ENCODE data around the gene YBX1. TPM values are rescaled to one million over a fixed set of nuclear protein-coding genes. Genes with fewer than 3 reads are reported as not detected.

YBX1 gene
- total and polyA plus RNA-seq, 2 of the 13 experiments (the other 11 are each of a cell fraction or from before 2014, with no cell fraction given): 339 to 628 TPM

- TF ChIP-seq DMTF1 (CRISPR knock-in tag; IDR thresholded peaks at IDR 0.05) (no peak), RFXAP (CRISPR knock-in tag; IDR thresholded peaks at IDR 0.05; ENCODE audit: borderline replicate concordance) (no peak), POGK (CRISPR knock-in tag; conservative IDR thresholded peaks at IDR 0.05) (peak; percentile 55; the same call in 1 of the 2 replicates), FOXJ3 (CRISPR knock-in tag; IDR thresholded peaks at IDR 0.05; ENCODE audit: borderline replicate concordance) (no peak; the same call in 1 of the 2 replicates), CREB1 (IDR thresholded peaks at IDR 0.05) (peak; percentile 55), CREB1 (CRISPR knock-in tag; IDR thresholded peaks at IDR 0.05) (peak; percentile 86), ZNF280B (CRISPR knock-in tag; IDR thresholded peaks at IDR 0.05; ENCODE audit: borderline replicate concordance) (no peak), CREBL2 (CRISPR knock-in tag; IDR thresholded peaks at IDR 0.05; ENCODE audit: borderline replicate concordance) (0 out of 2 replicates have a peak, but pooled peaks have one; percentile 67), ZNF205 (CRISPR knock-in tag; IDR thresholded peaks at IDR 0.05) (no peak; the same call in 1 of the 2 replicates), ZNF282 (IDR thresholded peaks at IDR 0.05; ENCODE audit: partially characterized antibody) (no peak), EP300 (IDR thresholded peaks at IDR 0.05; ENCODE audit: low read depth in 2 of 2, low read length in 2 of 2) (no peak), EP300 (CRISPR knock-in tag; IDR thresholded peaks at IDR 0.05; ENCODE audit: borderline replicate concordance) (no peak), TFE3 (CRISPR knock-in tag; IDR thresholded peaks at IDR 0.05) (no peak; the same call in 1 of the 2 replicates), PBX3 (CRISPR knock-in tag; IDR thresholded peaks at IDR 0.05; ENCODE audit: borderline replicate concordance) (no peak), TFDP1 (CRISPR knock-in tag; IDR thresholded peaks at IDR 0.05; ENCODE audit: borderline replicate concordance) (peak; percentile 46; the same call in 1 of the 2 replicates), ZNF670 (CRISPR knock-in tag; IDR thresholded peaks at IDR 0.05; ENCODE audit: borderline replicate concordance) (0 out of 2 replicates have a peak, but pooled peaks have one; percentile 78), ZNF883 (CRISPR knock-in tag; IDR thresholded peaks at IDR 0.05; ENCODE audit: not compliant biosample characterization) (no peak)
These were observed at the start of gene YBX1 (continued) for GRCh38 chr1:42681741-42682483.

Data from HepG2 (cell line).